KBM-7 (cell line): Measurements from ENCODE around the gene ENPP7.
"Not testable (repeated sequence)": the region's sequence is repeated elsewhere in the genome, so short reads cannot be mapped to it uniquely, and the experiment has no call there.

ENCODE experiments used
- DNase-seq: peaks from one replicate; pipeline ENCODE4 v3.0.0-alpha.2; 2015
- in situ Hi-C: fragments of 300-500 bp; cut with MboI; formaldehyde crosslinking; loops from 2 replicates; pipeline ENCODE4 v1.14.3; 2020; ENCODE audit warnings: low sequenced_read_pairs, low pct_unique_long_range_greater_than_20kb, mixed read lengths

Gene ENPP7

DNA sequence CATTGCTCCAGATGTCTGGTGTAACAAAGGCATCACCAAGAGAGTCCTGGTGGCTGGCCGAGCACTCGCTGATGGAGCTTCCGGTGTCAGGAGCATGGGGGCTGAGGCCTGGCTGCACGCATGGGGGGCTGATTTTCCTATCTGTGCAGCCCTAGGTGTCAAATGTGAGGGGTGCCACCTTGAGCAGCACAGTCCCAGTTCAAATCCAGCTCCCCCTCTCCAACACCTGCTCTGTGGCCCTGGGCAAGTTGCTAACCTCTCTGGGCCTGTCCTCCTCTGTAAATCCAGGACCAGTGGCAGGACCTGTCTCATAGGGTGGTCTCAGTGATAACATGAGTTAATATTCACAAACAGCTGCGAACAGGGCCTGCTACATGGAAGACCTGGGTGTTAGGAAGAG lies 12.9 kb downstream of the ENPP7 start:
- in situ Hi-C loops, result no loop called here

DNA sequence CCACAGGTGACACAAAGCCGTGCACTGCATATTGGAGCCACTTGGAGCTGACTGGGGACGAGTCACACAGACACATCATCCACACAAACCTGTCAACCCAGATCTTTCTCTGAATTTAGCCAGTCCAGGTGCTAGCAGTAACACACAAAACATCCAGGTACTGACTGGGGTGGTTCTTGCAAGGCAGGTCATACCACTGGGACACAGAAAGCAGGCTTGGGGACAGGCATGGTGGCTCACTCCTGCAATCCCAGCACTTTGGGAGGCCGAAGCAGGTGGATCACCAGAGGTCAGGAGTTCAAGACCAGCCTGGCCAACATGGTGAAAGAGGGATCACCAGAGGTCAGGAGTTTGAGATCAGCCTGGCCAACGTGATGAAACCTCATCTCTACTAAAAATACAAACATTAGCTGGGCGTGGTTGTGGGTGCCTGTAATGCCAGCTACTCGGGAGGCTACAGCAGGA lies 14.9 kb downstream of the ENPP7 start:
- in situ Hi-C loops, result no loop called here
- no peak for DNase-seq

More for the DNA sequence above, 12.9 kb downstream of the ENPP7 start:
- no peak for DNase-seq

DNA sequence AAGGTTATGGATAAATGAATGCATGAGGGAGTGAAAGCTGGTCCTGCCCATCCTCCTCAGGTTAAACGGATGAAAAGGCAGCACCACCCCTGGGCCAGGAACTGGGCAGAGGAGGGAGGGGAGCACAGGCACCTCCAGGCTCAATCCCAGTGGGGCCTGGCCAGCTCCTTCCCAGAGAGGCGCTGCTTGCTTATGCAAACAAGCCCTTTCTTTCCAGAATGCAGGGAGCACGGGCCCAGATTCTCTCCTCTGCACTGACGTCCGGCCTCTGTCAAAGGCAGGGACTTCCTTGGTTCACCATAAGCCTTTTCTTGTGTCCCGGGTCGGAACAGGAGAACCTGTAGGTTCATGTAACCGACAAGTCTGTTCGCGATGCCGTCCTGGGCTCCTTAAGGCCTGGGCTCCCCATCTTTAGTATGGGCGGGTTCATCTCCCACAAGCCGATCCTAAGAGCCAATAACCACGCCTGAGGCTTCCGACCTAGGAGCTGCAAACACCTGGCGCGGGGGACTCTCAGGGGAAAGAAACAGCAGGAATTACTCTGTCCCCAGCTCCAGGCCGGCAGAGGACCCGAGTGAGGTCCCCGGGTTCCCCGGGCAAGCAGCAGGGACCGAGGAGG lies 16.3 kb downstream of the ENPP7 start:
- no peak for DNase-seq

DNA sequence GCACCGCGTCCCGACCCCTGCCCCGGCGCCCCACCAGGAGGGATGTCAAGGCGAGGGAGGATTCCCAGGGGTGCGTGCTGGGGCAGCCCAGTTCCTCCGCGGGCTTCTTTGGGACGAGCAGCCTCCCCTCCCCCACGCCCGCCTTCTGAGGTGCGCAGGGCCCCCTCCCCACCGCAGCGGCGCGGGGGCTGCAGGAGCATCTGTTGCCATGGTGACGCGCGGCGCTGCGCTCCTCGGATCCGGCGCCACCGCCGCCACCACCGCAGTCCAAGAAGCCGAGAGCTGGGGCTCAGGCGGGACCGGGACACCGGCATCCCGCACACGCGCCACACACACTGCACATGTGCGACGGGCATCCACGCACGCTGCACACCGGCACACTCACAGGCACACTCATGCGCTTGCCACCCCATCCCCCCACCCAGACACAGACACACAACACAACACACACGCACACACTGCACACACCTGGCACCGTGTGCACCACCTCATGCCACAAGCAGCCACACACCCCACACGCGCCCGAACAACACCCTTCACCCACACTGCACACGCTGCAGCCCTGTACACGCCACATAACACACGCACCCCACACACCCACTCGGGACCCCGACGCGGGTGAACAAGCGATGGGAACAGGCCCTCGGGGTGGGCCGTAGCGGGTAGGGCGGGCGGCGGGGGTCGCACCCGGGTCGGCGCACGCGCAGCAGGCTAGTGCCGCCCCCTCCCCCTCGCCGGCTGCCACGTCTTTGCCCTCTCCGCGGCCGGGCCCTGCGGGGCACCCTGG lies 17.0 kb downstream of the ENPP7 start:
- in situ Hi-C loops, result no loop called here
- DNase-seq, result no peak

More for the DNA sequence above, 16.3 kb downstream of the ENPP7 start:
- in situ Hi-C loops, result no loop called here

DNA sequence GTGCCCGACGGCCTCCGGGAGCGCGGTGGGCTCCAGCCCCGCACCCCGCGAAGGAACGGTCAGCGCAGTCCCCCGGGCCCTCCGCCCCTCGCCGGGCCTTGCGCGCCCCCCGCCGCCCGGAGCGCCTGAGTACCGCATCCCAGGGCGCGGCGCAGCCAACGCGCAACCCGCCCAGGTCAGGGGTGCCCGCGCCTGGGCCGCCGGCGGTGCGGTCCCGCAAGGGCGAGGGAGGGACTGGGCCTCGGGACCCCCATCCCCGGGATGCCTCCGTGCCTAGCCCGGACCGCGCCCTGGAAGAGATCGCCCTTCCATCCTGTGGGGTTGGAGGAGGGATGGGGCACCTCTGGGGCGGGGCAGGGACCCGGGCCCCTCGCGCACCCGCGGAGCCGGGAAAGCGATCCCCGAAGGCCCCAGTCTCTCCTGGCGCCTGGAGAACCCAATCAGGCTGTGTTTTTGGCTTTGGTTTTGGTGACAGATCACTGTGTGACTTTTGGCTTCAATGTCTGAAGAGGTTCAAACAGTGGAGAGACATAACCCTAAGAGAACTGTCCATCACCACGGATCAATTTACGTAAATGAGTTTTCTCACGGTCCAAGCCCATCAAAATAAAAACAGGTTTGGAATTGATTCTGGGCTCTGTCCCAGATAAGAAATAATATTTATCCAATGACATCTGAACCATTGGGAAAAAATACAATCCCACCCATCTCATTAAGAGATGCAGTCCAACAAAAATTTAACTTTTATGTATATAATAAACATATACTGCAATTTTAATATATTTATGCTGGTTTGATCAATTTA lies 17.8 kb downstream of the ENPP7 start:
- in situ Hi-C loops, result no loop called here
- DNase-seq, result no peak

DNA sequence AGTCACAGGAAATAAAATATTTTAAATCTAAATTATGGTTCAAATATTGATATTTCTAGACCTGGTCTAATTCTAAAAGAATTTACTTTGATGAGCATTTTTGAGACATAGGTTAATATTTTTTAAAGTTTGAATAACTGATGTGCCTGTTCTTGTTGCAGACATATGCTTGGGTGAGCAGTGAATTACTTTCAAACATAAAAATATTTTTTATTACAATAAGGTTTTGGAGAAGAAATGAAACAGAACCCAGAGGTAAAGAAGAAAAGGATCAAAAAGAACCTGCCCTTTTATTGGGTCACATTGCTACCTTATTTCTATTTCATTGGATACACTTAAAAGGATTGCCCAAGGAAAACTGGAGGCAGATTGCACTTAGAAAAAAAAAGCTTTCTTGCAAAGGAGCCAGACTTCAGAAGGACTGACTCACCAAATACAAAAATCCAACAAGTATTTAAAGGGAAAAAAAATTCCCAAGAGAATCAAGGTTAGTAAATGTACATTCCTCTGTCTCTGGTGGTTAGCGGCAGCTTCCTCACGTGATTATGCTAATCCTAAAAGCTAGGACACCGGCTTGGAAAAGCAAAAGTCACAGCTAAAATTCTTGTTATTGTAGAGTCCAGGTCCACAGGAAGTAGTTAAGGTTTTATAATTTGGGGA lies 18.5 kb downstream of the ENPP7 start:
- in situ Hi-C loops, result no loop called here
- DNase-seq, result no peak

DNA sequence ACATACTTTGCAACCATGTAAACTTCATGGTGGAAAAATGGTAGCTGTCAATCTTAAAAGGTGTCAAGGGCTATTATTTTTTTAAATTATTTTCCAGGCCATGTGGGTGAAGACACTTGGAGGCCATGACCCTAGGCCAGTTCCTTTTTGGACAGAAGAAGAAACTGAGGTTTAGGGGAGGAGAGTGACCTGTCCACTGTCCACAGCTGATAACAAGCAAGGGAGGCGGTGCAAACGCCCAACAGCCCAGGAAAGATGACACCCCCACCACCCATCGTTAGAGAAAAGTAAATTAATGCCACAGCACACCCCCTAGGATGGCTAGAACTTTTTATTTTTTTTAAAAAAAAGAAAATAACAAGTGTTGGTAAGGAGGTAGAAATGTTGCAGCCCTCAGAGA lies 19.2 kb downstream of the ENPP7 start:
- no peak for DNase-seq
- in situ Hi-C loops, result no loop called here

DNA sequence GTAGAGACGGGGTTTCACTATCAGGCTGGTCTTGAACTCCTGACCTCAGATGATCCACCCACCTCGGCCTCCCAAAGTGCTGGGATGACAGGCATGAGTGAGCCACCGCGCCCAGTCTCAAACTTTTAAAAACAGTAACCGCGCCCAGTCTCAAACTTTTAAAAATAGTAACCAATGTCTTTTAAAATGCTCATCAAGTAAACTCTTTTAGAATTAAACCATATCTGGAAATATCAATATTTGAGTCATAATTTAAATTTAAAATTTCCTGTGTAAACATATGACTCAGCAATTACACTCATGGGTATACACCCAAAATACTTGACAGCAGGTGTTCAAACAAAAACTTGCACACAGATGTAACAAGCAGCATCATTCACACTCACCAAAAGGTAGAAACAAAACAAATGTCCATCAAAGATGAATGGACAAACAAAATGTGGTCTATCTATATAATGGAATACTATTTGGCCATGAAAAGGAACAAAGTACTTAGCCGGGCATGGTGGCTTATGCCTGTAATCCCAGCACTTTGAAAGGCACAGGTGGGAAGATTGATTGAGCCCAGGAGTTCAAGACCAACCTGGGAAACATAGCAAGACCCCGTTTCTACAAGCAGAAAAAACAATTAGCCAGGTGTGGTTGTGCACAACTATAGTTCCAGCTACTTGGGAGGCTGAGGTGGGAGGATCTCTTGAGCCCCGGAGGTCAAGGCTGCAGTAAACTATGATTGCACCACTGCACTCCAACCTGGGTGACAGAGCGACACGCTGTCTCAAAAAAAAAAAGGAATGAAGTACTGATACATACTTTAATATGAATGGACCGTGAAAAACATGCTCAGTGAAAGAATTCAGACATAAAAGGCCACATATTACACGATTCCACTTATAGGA lies 20.2 kb downstream of the ENPP7 start:
- in situ Hi-C loops, result no loop called here
- DNase-seq, result no peak

DNA sequence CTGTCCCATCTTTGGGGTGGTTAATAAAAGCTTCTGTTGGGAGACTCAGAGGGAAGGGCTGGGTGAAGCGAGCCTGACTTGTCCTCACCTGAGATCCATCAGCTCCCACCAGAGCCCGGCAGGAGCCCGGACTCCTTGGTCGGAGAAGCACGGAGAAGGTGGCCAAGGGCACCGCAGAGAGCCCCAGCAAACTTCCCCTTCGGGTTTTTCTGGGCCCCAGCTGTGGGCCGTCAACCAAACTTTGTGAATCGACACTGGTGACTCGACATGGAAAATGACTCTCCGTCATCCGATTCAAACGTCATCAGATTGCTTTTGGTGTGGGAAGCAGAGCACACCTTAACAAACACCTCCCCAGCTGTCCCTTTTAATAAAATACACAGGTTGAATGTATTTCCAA lies 21.4 kb downstream of the ENPP7 start:
- no peak for DNase-seq
- in situ Hi-C loops, result no loop called here

DNA sequence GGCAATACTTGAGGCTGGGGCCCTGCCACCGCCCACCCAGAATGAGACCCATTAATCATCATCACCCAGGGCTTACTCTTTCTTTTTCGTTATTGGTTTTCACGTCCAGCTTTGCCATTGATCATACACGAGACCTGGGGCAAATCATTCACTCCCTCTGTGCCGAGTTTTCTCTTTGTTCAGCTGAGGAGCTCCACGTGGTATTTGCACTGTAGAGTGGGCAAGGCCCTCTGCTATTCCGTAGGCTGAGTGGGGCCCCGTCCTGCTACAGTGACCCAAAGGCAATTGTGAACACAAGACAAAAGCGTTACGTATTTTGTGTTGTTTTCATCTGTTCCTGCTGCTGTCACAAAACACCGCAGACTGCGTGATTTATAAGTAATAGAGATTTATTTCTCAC lies 23.6 kb downstream of the ENPP7 start:
- in situ Hi-C loops, result no loop called here
- no peak for DNase-seq

DNA sequence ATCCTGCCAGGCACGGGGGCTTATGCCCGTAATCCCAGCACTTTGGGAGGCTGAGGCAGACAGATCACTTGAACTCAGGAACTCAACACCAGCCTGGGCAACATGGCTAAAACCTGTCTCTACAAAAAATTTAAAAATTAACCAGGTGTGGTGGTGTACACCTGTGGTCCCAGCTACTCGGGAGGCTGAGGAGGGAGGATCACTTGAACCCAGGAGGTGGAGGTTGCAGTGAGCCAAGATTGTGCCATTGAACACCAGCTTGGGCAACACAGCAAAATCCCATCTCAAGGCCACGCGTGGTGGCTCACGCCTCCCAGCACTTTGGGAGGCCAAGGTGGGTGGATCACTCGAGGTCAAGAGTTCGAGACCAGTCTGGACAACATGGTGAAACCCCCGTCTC lies 24.2 kb downstream of the ENPP7 start:
- in situ Hi-C loops, DNase-seq: not testable (repeated sequence)

DNA sequence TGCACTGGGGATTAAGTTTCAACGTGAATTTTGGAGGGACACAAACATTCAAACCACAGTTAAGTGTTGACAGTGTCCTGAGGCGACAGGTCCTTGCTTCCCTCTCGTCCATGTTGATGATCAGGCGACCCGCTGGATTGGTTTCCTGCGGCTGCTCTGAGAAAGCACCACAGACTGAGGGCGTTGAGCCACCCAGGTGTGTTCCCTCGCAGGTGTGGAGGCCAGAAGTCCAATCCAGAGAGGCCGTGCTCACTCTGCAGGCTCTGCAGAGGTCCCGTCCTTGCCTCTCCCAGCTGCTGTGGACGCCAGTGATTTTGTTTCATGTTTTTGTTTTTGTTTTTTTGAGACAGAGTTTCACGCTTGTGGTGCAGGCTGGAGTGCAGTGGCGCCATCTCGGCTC lies 24.8 kb downstream of the ENPP7 start:
- in situ Hi-C loops, result no loop called here
- DNase-seq, result no peak

DNA sequence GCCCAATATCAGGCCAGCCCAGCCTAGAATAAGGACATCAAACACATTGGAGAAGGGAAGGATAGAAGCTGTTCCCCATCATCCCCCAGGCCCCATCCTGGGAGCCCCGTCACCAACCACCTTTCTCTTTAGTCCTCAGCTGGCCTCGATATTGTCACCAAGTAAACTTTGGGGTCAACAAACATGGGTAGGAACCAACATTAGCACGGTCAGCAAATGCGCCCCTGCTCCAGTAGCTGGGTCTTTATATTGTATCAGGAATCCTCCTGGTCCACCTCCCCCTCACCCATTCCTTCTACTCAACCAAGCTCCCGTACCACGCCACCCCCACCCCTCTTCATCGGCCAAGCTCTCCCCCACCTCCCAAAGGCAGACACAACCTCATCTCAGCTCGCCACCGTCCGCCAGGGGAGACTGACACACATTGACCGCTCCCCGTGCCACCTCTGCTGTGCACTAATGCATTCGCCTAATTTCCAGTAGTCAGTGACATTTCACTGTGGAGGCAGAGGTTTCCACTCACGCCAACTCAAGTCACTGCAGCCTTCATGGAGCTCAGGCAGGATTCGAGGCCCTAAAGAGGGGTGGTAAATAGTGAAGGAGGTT lies 26.5 kb downstream of the ENPP7 start:
- no peak for DNase-seq
- in situ Hi-C loops, result no loop called here

DNA sequence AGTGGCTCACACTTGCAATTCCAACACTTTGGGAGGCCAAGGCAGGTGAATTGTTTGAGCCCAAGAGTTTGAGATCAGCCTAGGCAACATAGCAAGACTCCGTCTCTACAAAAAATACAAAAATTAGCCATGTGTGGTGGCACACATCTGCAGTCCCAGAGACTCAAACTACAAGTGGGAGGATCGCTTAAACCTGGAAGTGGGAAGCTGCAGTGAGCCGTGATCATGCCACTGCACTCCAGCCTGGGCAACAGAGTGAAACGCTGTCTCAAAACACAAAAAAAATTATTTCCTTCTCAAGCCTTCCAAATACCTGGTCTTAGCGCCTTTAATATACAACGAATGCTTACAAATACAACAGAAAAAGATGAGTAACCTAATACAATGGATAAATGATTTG lies 27.5 kb downstream of the ENPP7 start:
- DNase-seq, result no peak
- in situ Hi-C loops, result no loop called here

DNA sequence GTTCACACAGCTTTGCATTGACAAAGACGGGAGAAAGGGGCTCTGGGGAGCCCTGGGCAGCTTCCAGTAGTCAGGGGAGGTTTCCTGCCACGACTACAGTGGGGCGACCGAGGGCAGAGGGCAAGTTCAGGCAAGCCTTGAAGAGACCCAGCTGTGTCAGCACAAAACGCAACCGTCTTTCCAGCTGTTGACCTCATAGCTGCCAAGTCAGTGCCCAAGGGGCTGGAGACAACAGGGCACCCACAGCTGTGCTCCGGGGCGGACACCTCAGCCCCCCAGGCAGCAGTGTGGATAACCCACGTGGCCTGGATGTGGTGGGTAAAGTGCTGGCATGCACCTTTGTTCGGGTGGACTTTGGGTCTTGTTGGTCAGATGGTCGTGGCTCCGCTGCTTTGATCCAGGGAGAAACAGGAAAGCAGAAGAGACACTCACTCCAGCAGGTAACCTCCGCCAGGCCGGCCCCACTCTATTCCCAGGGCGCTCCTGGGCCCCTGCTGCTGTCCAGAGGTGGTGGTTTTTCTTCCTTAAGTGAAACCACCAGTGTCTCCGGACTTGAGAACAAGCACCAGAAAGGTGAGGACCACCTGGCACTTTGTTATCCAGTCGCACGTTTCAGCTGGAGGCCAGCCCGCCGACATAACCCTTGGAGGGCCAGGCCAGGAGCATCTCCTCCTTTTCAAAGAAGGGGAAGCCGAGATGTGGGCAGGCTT lies 29.6 kb downstream of the ENPP7 start:
- DNase-seq, result no peak
- in situ Hi-C loops, result no loop called here

DNA sequence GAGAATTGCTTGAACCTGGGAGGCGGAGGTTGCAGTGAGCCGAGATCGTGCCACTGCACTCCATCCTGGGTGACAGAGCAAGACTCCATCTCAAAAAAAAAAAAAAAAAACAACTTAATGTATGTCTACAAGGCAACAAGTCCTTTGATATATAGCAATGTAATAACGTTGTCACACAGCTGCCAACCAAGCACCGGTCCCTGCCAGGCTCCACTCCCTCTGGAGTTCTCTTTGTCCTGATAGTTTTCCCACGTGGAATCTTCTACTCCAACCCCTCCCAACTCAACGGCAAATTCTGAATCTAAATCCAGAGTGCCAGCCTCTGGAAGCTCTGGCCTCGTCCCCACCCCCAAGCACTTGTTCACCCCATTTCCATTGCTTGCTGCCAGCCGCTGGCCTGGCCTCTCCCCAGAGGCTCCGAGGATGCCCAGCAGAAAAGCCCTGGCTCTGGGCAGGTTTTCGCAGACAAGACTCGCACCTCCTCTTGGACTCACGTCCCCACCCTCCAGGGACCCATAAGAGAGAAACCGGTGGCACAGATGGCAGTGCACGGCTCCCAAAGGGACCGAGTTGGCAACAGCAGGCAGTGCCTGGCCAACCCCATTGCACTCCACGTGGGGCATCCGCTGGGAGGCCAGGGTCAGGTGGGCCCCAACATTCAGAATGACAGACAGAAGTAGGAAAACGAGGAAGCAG lies 31.3 kb downstream of the ENPP7 start:
- in situ Hi-C loops, result no loop called here
- no peak for DNase-seq

DNA sequence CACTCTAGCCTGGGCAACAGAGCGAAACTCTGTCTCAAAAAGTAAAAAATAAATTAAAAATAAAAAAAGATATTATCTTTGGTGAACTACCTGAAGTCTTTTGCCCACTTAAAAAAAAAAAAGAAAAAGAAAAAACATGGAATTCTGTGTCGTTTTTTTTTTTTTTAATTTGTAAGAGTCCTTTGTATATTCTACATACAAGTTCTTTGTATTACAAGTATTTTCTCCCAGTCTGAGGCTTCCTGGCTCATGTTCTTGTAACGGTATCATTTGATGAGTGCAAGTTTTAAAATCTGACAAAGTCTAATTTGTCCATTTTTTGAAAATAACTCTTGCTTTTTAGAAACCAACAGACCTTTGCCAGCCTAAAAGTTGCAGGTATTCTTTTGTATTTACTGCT lies 35.0 kb downstream of the ENPP7 start:
- DNase-seq, result no peak
- in situ Hi-C loops, result no loop called here
